Measurements from ENCODE around the gene CS. TPM values are rescaled to one million over a fixed set of nuclear protein-coding genes. Genes with fewer than 3 reads are reported as not detected.

The CS gene
- polyA plus RNA-seq, 1 donor from 2014 or later: 65.7 TPM

GRCh38 chr12:56229082-56229481 lies 71.0 kb downstream of the CS start:
- Histone ChIP-seq H2AFZ (ENCODE audit: low read depth, low read length) (no peak overlapping the region), H3K9ac (ENCODE audit: low read length) (no peak overlapping the region), H3K4me2 (ENCODE audit: low read length) (no peak overlapping the region), H3K36me3 (ENCODE audit: insufficient read depth, low read length) (no peaks in the 10 kb centered on the region), H4K20me1 (ENCODE audit: insufficient read depth) (no peaks in the 10 kb centered on the region), H3F3A (ENCODE audit: insufficient read depth, low read length, poor library complexity, severe bottlenecking) (no peaks in the 10 kb centered on the region), H3K79me2 (replicated peaks; ENCODE audit: insufficient read depth, low read length) (no peaks in the 10 kb centered on the region), H3K9me2 (ENCODE audit: insufficient read depth, low read length) (no peaks in the 10 kb centered on the region), H3K9me3 (ENCODE audit: low read length) (no peaks in the 10 kb centered on the region), H3K27ac (ENCODE audit: low read length) (no peak overlapping the region), H3K4me3 (ENCODE audit: low read length) (no peak overlapping the region), H3K27me3 (ENCODE audit: insufficient read depth, low read depth, low read length) (no peaks in the 10 kb centered on the region)
- TF ChIP-seq SMC3 (conservative IDR thresholded peaks at IDR 0.05; ENCODE audit: poor library complexity) (no peak), EP300 (conservative IDR thresholded peaks at IDR 0.05; ENCODE audit: poor library complexity, severe bottlenecking) (no peak), REST (IDR thresholded peaks at IDR 0.05; ENCODE audit: borderline replicate concordance) (no peak), CTCF (IDR thresholded peaks at IDR 0.05; ENCODE audit: poor library complexity, severe bottlenecking) (no peak), POLR2AphosphoS5 (IDR thresholded peaks at IDR 0.05) (no peak), TAF1 (IDR thresholded peaks at IDR 0.05; ENCODE audit: low read depth) (no peak), EZH2 (IDR thresholded peaks at IDR 0.05; ENCODE audit: borderline replicate concordance, insufficient read depth, low read length, poor library complexity, severe bottlenecking) (no peak), MXI1 (conservative IDR thresholded peaks at IDR 0.05; ENCODE audit: poor library complexity, severe bottlenecking) (no peak), RAD21 (conservative IDR thresholded peaks at IDR 0.05) (no peak)

- TF ChIP-seq POLR2AphosphoS5 (IDR thresholded peaks at IDR 0.05) (no peak), EP300 (conservative IDR thresholded peaks at IDR 0.05; ENCODE audit: poor library complexity, severe bottlenecking) (no peak), SMC3 (conservative IDR thresholded peaks at IDR 0.05; ENCODE audit: poor library complexity) (no peak), EZH2 (IDR thresholded peaks at IDR 0.05; ENCODE audit: borderline replicate concordance, insufficient read depth, low read length, poor library complexity, severe bottlenecking) (no peak), CTCF (IDR thresholded peaks at IDR 0.05; ENCODE audit: poor library complexity, severe bottlenecking) (no peak), RAD21 (conservative IDR thresholded peaks at IDR 0.05) (no peak), TAF1 (IDR thresholded peaks at IDR 0.05; ENCODE audit: low read depth) (no peak), REST (IDR thresholded peaks at IDR 0.05; ENCODE audit: borderline replicate concordance) (no peak), MXI1 (conservative IDR thresholded peaks at IDR 0.05; ENCODE audit: poor library complexity, severe bottlenecking) (no peak)
- no peaks in the 10 kb centered on the region for H4K20me1 ChIP-seq (ENCODE audit: insufficient read depth)
- H3K4me3 ChIP-seq (ENCODE audit: low read length): peak overlapping the region; percentile 74
- H3K79me2 ChIP-seq (replicated peaks; ENCODE audit: insufficient read depth, low read length): peaks cover 5% of the 10 kb centered on the region
- H3K9ac ChIP-seq (ENCODE audit: low read length): peak overlapping the region; percentile 75
- peak overlapping the region; percentile 49 for H2AFZ ChIP-seq (ENCODE audit: low read depth, low read length)
- no peaks in the 10 kb centered on the region for H3K36me3 ChIP-seq (ENCODE audit: insufficient read depth, low read length)
- no peaks in the 10 kb centered on the region for H3K27me3 ChIP-seq (ENCODE audit: insufficient read depth, low read depth, low read length)
- H3K9me3 ChIP-seq (ENCODE audit: low read length): no peaks in the 10 kb centered on the region
- peak overlapping the region; percentile 59 for H3K27ac ChIP-seq (ENCODE audit: low read length)
- H3K9me2 ChIP-seq (ENCODE audit: insufficient read depth, low read length): no peaks in the 10 kb centered on the region
- H3K4me2 ChIP-seq (ENCODE audit: low read length): peak overlapping the region; percentile 71
- peaks cover 5% of the 10 kb centered on the region for H3F3A ChIP-seq (ENCODE audit: insufficient read depth, low read length, poor library complexity, severe bottlenecking)
Measured at GRCh38 chr12:56224954-56225353, 75.2 kb downstream of the CS start.
